OCI-LY3 (cell line): ENCODE measurements around the gene TRIM7.

Experiments used
- H2AFZ ChIP-seq: fragments of 200-600, 300-600 bp; shearing (Covaris generic); 2 replicates; pipeline ENCODE4 v1.6.0; 2014; ENCODE audit warnings: antibody characterized with exemption, low read depth, low read length
- H3K27ac ChIP-seq: fragments of 200-600, 300-600 bp; sonication (generic); 2 replicates; pipeline ENCODE4 v1.5.1; 2014; ENCODE audit warnings: mild to moderate bottlenecking, low read length, moderate library complexity, mixed read lengths
- H3K27me3 ChIP-seq: fragments of 200-600, 300-600 bp; sonication (generic); 2 replicates; pipeline ENCODE4 v1.6.1; 2014; ENCODE audit warnings: low read depth, low read length, mixed read lengths
- H3K36me3 ChIP-seq: fragments of 200-600, 300-600 bp; sonication (generic); replicated peaks from 2 replicates; pipeline ENCODE3; 2014; ENCODE audit warnings: low read depth, low read length, mixed read lengths
- H3K4me1 ChIP-seq: fragments of 300-600, 200-600 bp; sonication (generic); 2 replicates; pipeline ENCODE4 v1.6.1; 2014; ENCODE audit warnings: low read length, mixed read lengths
- H3K4me2 ChIP-seq: fragments of 200-600, 300-600 bp; sonication (generic); 2 replicates; pipeline ENCODE4 v1.6.1; 2014; ENCODE audit warnings: low read length, mixed read lengths
- H3K4me3 ChIP-seq: fragments of 300-600, 200-600 bp; sonication (generic); 2 replicates; pipeline ENCODE4 v1.5.1; 2014; ENCODE audit warnings: antibody characterized with exemption, mild to moderate bottlenecking, low read length, moderate library complexity
- H3K79me2 ChIP-seq: fragments of 300-600, 200-600 bp; shearing (Covaris generic); 2 replicates; pipeline ENCODE4 v1.6.1; 2014; ENCODE audit warnings: mild to moderate bottlenecking, low read length, mixed read lengths
- H3K9ac ChIP-seq: fragments of 300-600, 200-600 bp; shearing (Covaris generic); 2 replicates; pipeline ENCODE4 v1.6.0; 2014; ENCODE audit warnings: mild to moderate bottlenecking, low read length, moderate library complexity
- H3K9me3 ChIP-seq: fragments of 200-600, 300-600 bp; shearing (Covaris generic); 2 replicates; pipeline ENCODE4 v1.6.1; 2014; ENCODE audit warnings: low read length, mixed read lengths; ENCODE audit not compliant: insufficient read depth
- H4K20me1 ChIP-seq: fragments of 200-600, 300-600 bp; sonication (generic); 2 replicates; pipeline ENCODE4 v1.6.1; 2016; ENCODE audit warnings: low read length, mixed read lengths; ENCODE audit not compliant: insufficient read depth
- CTCF ChIP-seq: fragments of 200-600, 300-600 bp; sonication (generic); IDR thresholded peaks from 2 replicates; pipeline ENCODE4 v1.5.1; 2014; ENCODE audit warnings: antibody characterized with exemption, low read length, low read depth
- EZH2phosphoT487 ChIP-seq: fragments of 200-600 bp; shearing (Covaris generic); IDR thresholded peaks from 2 replicates; pipeline ENCODE4 v1.6.1; 2018; ENCODE audit warnings: antibody characterized with exemption, mixed run types, low read depth

The TRIM7 gene

DNA sequence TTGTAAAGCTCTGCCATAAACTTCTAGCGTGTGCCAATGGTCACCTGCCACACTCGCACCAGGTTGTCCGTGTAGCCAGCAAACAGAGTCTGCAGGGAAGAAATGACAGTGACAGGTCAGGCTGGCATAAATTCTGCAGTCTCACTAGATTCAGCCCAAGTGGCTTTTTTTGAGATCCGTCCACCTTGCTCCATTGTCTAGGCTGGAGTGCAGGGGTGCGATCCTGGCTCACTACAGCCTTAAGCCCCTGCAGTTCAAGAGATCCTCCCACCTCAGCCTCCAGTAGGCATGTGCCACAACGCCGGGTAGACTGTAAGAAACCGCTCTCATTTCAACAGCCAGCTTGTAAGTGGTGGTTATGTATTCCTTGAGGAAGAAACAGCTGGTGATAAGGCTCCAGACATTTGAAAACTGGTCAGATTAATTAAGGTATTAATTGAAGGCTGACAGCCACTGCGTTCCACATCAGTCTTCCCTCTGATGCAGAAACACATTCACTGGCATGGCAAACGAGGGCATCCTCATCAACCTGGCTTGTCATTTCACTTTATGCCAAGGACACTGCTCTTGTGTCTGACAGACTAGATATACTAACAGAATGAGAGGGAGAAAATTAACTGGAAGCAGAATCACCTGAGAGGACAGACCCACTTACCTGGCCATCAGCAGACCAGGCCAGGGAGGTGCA lies 32.1 kb upstream of the TRIM7 start:
- H3K27me3 ChIP-seq = no peaks in the 10 kb centered on the region
- peaks cover 49% of the 10 kb centered on the region for H4K20me1 ChIP-seq
- H3K4me2 ChIP-seq = no peak overlapping the region
- TF ChIP-seq EZH2phosphoT487 (no peak), CTCF (no peak)
- H3K79me2 ChIP-seq = peaks cover 27% of the 10 kb centered on the region
- H3K4me1 ChIP-seq = peaks cover 8% of the 10 kb centered on the region
- H3K9me3 ChIP-seq = no peaks in the 10 kb centered on the region
- H3K4me3 ChIP-seq = no peak overlapping the region
- peaks cover 66% of the 10 kb centered on the region for H3K36me3 ChIP-seq
- no peak overlapping the region for H2AFZ ChIP-seq
- no peak overlapping the region for H3K9ac ChIP-seq
- H3K27ac ChIP-seq = no peak overlapping the region

DNA sequence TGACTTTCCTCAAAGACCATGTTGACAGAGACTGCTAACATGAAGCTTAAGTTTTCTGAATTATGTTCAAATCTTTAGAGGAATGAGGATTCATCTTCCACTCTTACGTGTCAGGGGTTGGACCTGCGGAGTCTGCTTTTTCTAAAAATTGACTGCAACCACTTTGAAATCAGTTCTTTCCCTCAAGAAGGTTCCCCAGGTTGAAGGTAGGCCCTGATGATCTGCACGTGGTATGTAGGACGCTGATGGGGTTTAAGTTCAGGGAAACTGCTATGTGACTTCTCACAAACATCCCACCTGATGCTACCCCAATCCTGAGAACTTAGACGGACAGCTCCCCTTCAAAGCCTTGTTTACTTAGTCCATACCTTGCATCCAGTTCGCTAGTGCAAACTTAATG lies 31.5 kb upstream of the TRIM7 start:
- Histone ChIP-seq H3K4me1 (peaks cover 2% of the 10 kb centered on the region; the same call in 1 of the 2 replicates), H3K79me2 (peaks cover 21% of the 10 kb centered on the region), H3K4me3 (no peak overlapping the region), H3K9ac (no peak overlapping the region), H3K4me2 (no peak overlapping the region), H3K36me3 (peaks cover 62% of the 10 kb centered on the region), H4K20me1 (peaks cover 43% of the 10 kb centered on the region), H3K9me3 (no peaks in the 10 kb centered on the region), H3K27me3 (no peaks in the 10 kb centered on the region), H2AFZ (no peak overlapping the region), H3K27ac (no peak overlapping the region)
- TF ChIP-seq CTCF = no peak
- no peak for TF ChIP-seq EZH2phosphoT487

DNA sequence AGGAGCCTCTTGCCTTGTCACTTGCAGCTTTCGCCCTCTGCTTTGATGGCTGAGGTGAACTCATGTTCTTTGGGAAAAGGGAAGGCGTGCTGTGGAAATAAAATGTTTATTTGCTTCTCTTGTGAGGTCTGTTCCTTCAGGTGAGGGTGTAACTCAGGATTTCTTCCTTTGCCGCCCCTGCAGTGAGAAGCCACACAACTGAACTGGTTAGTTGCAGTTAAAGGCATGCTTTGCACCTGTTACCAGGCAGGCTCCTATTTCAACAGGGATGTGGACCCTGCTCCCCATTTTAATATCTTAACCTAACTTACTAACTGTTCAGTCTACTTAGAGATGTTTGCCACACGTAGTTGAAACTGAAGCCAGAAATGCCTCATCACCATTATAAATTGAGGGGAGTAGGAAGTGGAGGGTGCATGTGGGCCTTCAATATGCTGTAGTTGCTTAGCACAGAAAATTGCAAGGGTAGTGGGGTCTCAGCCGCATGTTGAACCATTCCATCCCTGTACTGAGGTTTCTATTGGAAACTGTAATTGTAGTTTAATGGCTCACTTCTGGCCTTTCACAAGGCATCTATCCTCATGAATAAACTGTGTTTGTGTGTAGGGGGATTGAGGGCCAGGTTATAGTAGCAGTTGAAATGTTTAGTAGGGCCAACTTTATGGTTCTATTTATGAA lies 30.8 kb upstream of the TRIM7 start:
- Histone ChIP-seq H3K27me3 (no peaks in the 10 kb centered on the region), H4K20me1 (peaks cover 40% of the 10 kb centered on the region), H3K4me2 (no peak overlapping the region), H2AFZ (no peak overlapping the region), H3K27ac (no peak overlapping the region), H3K9ac (no peak overlapping the region), H3K4me1 (no peaks in the 10 kb centered on the region), H3K36me3 (peaks cover 56% of the 10 kb centered on the region), H3K9me3 (no peaks in the 10 kb centered on the region), H3K79me2 (peaks cover 14% of the 10 kb centered on the region), H3K4me3 (no peak overlapping the region)
- TF ChIP-seq CTCF (no peak), EZH2phosphoT487 (no peak)

DNA sequence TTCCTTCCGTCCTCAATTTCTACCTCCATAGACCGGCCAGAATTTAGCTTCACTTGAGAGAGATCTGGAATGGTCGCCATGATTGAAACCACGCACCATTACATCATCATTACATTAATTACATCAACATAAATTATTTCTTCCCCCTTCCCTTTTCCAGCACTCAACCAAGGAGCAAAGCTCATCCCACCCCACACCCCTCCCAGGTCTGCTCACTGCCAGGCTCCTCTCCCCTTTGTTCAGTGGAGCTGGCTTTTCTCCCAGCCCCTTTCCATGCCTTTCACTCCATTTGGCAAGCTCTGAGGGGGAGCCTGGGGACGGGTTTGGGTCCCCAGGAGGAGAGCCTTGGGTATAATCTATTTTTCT lies 30.3 kb upstream of the TRIM7 start:
- no peak overlapping the region for H3K4me3 ChIP-seq
- H4K20me1 ChIP-seq = peaks cover 40% of the 10 kb centered on the region
- H2AFZ ChIP-seq = no peak overlapping the region
- no peak for TF ChIP-seq CTCF
- no peak for TF ChIP-seq EZH2phosphoT487
- H3K36me3 ChIP-seq = peaks cover 56% of the 10 kb centered on the region
- H3K9ac ChIP-seq = no peak overlapping the region
- no peaks in the 10 kb centered on the region for H3K4me1 ChIP-seq
- no peak overlapping the region for H3K27ac ChIP-seq
- no peaks in the 10 kb centered on the region for H3K9me3 ChIP-seq
- H3K4me2 ChIP-seq = no peak overlapping the region
- H3K27me3 ChIP-seq = no peaks in the 10 kb centered on the region
- H3K79me2 ChIP-seq = peaks cover 11% of the 10 kb centered on the region
